Measurements from ENCODE around the gene ATP2B2. TPM values are rescaled to one million over a fixed set of nuclear protein-coding genes. Genes with fewer than 3 reads are reported as not detected.

The ATP2B2 gene
- total RNA-seq, 4 donors from 2014 or later: 0.29 to 9.5 (median 4.4) TPM

- TF ChIP-seq CTCF (IDR thresholded peaks at IDR 0.05): no peak
- no peak for TF ChIP-seq POLR2A (IDR thresholded peaks at IDR 0.05)
- no peaks in the 10 kb centered on the region for H3K36me3 ChIP-seq
- intact Hi-C loops (cut with DNase I; ENCODE audit: low total_unique reads): no loop called here
- H3K4me3 ChIP-seq: no peak overlapping the region
- H3K4me1 ChIP-seq: no peaks in the 10 kb centered on the region
- no peaks in the 10 kb centered on the region for H3K27me3 ChIP-seq
- DNase-seq: no peak
- H3K9me3 ChIP-seq: no peaks in the 10 kb centered on the region
- no peak overlapping the region for H3K27ac ChIP-seq
Measured at GRCh38 chr3:10480871-10481378, 24.5 kb downstream of the ATP2B2 start.

GRCh38 chr3:10479311-10479710 lies 26.1 kb downstream of the ATP2B2 start:
- H3K9me3 ChIP-seq: no peaks in the 10 kb centered on the region
- intact Hi-C loops (cut with DNase I; ENCODE audit: low total_unique reads): no loop called here
- H3K27ac ChIP-seq: no peak overlapping the region
- H3K36me3 ChIP-seq: no peaks in the 10 kb centered on the region
- H3K27me3 ChIP-seq: no peaks in the 10 kb centered on the region
- TF ChIP-seq POLR2A (IDR thresholded peaks at IDR 0.05) (no peak), CTCF (IDR thresholded peaks at IDR 0.05) (no peak)
- DNase-seq: no peak
- no peak overlapping the region for H3K4me3 ChIP-seq
- no peaks in the 10 kb centered on the region for H3K4me1 ChIP-seq

- Histone ChIP-seq H3K36me3 (no peaks in the 10 kb centered on the region), H3K4me1 (no peaks in the 10 kb centered on the region), H3K9me3 (no peaks in the 10 kb centered on the region), H3K4me3 (no peak overlapping the region), H3K27ac (no peak overlapping the region), H3K27me3 (no peaks in the 10 kb centered on the region)
- no peak for DNase-seq
- intact Hi-C loops (cut with DNase I; ENCODE audit: low total_unique reads): no loop called here
- TF ChIP-seq CTCF (IDR thresholded peaks at IDR 0.05) (no peak), POLR2A (IDR thresholded peaks at IDR 0.05) (no peak)
Measured at GRCh38 chr3:10475983-10476382, 29.4 kb downstream of the ATP2B2 start.

- Histone ChIP-seq H3K36me3 (no peaks in the 10 kb centered on the region), H3K4me3 (no peak overlapping the region), H3K27ac (no peak overlapping the region), H3K4me1 (no peaks in the 10 kb centered on the region), H3K27me3 (no peaks in the 10 kb centered on the region), H3K9me3 (no peaks in the 10 kb centered on the region)
- no peak for DNase-seq
- intact Hi-C loops (cut with DNase I; ENCODE audit: low total_unique reads): no loop called here
- no peak for TF ChIP-seq CTCF (IDR thresholded peaks at IDR 0.05)
- TF ChIP-seq POLR2A (IDR thresholded peaks at IDR 0.05): no peak
Measured at GRCh38 chr3:10474847-10475246, 30.5 kb downstream of the ATP2B2 start.

- Histone ChIP-seq H3K36me3 (no peaks in the 10 kb centered on the region), H3K4me1 (no peaks in the 10 kb centered on the region), H3K27me3 (no peaks in the 10 kb centered on the region), H3K4me3 (no peak overlapping the region), H3K9me3 (no peaks in the 10 kb centered on the region), H3K27ac (no peak overlapping the region)
- TF ChIP-seq POLR2A (IDR thresholded peaks at IDR 0.05): no peak
- no peak for TF ChIP-seq CTCF (IDR thresholded peaks at IDR 0.05)
- intact Hi-C loops (cut with DNase I; ENCODE audit: low total_unique reads): no loop called here
- no peak for DNase-seq
Measured at GRCh38 chr3:10474275-10474646, 31.1 kb downstream of the ATP2B2 start.

All from uterus (tissue), 4 donors.